IPS-NIHi7 (cell line): Measurements from ENCODE around the gene ZC3H10.
"Not testable (repeated sequence)": the region's sequence is repeated elsewhere in the genome, so short reads cannot be mapped to it uniquely, and the experiment has no call there.

Source experiments
- DNase-seq: peaks from one replicate; pipeline ENCODE4 v3.0.0; 2012; ENCODE audit warnings: mixed read lengths; ENCODE audit errors: extremely low spot score

Gene ZC3H10, protein sequence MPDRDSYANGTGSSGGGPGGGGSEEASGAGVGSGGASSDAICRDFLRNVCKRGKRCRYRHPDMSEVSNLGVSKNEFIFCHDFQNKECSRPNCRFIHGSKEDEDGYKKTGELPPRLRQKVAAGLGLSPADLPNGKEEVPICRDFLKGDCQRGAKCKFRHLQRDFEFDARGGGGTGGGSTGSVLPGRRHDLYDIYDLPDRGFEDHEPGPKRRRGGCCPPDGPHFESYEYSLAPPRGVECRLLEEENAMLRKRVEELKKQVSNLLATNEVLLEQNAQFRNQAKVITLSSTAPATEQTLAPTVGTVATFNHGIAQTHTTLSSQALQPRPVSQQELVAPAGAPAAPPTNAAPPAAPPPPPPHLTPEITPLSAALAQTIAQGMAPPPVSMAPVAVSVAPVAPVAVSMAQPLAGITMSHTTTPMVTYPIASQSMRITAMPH

DNA sequence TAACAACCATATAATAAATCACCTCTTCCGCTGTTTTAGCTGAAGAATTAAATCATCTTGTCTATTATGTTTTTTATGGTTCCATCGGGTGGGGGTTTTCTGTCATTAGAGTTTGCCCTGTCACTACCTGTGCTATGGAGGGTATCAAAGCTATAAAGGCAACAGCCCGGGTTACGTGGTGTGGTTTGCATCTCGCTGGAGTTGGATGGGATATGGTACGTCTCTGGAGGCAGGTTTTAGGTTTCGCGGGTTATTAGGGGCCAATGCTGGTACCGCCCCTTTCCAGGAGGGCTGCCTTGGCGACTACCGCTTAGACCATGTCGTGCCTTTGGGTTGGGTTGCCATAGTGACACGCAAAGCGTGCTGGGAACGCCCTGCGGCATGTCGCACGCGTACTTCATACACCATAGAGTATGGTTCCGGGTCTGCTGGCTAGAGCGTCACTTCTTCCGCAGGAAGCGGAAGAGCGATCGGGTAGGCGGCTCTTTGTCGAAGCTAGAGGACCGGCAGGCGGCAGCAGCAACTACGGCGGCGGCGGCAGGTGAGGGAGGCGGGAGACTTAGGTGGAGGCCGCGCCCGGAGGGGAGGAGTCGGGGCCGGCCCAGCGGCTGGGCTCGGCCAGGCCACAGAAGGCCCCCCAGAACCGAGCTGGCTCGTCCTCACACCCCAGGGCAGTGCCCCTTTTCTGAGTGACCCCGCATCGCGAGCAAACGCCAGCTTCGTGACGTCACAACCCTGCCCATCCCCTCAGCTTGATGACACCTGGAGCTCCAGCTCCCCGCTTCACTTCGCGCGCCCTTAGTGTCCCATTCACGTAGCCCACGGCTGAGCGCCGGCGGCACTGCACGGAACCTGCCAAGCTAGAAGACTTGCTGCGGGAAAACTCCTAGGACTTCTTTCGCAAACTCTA lies at the start of gene ZC3H10:
Gene ZC3H10 (plus strand): TSS at position 489 of the 910 bp plus-strand sequence. CDS start 2,297 bp downstream, outside the sequence.
- DNase-seq: peak; percentile 90

DNA sequence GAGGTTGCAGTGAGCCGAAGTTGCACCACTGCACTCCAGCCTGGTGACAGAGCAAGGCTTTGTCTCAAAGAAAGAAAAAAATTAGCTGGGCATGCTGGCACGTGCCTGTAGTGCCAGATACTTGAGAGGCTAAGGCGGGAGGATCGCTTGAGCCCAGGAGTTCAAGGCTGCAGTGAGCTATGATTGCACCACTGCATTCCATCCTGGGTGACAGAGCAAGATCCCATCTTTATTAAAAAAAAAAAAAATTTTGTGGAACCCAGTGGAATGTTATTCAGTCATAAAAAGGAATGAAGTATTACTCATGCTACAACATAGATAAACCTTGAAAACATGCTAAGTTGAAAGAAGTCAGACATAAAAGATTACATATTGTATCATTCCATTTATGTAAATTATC lies 46.4 kb upstream of the ZC3H10 start:
- no peak for DNase-seq

DNA sequence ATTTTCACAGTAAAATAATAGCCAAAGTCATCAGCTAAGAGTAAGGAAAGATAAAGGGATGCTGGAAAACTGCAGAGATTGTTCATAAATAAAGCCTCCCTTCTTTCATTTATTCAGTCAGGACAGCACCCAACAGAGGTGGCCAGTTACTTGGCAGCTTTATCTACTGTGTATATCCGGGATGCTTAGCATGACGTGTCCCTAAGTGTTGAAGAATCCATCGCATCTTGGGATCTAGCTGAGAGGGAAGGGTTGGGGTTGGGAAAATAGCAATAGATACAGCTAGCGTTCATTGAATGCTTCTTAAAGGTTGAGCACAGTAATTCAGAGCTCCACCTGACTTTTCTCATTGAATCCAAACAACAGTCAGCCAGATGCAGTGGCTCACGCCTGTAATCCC lies 43.7 kb upstream of the ZC3H10 start:
- no peak for DNase-seq

DNA sequence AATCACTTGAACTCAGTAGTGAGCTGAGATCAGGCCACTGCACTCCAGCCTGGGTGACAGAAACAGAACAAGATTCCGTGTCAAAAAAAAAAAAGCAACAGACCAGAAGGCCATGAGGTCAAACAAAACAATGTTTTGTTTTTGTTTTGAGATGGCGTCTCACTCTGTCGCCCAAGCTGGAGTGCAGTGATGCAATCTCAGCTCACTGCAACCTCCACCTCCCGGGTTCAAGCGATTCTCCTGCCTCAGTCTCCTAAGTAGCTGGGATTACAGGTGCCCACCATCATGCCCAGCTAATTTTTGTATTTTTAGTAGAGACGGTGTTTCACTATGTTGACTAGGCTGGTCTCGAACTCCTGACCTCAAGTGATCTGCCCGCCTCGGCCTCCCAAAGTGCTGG lies 40.1 kb upstream of the ZC3H10 start:
- not testable (repeated sequence) for DNase-seq

DNA sequence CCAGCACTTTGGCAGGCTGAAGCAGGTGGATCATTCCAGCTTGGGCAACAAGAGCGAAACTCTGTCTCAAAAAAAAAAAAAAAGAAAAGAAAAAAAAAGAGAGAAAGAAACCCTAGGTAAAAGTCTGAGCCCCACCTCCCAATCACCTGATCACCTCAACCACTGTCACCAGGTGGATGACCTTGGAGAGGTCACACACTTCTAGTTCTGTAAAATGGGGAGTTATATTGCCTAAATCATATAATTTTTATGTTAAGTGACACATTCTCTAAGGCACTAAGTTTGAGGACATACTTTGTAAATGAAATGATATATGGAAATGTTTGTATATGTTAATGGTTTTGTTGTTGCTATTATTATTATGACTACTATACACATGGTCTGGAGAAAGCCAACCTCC lies 39.6 kb upstream of the ZC3H10 start:
- no peak for DNase-seq

DNA sequence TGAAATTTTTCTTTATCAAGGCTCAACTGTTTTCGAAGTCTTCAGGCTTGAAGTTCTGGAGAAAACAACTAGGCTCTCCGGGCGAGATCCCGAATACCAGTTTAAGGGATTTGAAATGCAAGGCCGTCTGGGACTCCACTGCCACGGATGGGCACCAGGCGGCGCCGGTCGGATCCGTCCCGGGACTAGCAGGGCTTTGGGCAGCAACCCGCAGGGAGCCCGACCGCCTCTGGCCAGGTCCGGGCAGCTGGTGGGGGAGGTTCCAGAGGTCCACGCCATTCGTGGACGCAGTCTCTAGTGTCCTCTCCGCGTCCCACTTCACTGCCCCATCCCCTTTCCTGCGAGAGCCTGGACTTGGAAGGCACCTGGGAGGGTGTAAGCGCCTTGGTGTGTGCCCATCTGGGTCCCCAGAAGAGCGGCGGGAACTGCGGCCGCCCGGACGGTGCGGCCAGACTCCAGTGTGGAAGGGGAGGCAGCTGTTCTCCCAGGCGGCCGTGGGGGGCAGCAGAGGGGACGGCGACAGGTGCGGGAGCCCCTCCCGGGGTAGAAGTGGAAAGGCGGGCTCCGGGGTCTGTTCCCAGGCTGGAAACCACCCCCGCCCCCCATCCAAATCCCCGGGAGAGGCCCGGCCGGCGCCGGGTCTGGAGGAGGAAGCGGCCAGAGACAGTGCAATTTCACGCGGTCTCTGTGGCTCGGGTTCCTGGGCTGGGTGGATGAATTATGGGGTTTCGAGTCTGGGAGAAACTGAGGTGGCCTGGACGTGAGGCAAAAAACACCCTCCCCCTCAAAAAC lies 38.9 kb upstream of the ZC3H10 start:
- DNase-seq: peak; percentile 88

DNA sequence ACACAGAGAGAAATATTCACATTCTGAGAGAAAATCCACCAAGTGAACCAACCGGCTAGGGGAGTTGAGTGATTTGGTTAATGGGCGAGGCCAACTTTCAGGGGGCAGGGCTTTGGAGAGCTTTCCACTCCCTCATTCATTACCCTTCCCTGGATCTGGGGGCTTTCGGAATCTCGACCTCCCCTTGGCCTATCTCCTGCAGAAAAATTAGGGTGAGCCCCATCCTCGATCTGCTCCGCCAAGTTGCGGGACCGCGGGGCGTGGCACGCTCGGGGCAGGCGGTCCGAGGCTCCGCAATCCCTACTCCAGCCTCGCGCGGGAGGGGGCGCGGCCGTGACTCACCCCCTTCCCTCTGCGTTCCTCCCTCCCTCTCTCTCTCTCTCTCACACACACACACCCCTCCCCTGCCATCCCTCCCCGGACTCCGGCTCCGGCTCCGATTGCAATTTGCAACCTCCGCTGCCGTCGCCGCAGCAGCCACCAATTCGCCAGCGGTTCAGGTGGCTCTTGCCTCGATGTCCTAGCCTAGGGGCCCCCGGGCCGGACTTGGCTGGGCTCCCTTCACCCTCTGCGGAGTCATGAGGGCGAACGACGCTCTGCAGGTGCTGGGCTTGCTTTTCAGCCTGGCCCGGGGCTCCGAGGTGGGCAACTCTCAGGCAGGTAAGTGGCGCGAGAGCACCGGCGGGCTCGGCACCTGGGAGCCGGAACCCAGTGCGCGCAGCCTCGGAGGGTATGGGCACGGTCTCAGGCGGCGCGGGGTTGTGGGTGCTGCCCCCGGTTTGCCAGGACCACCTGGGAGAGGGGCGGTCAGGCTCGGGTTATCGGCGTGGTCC lies 38.1 kb upstream of the ZC3H10 start, which contains the start of gene ERBB3:
Gene ERBB3 (plus strand): TSS at position 443 of the 833 bp plus-strand sequence. CDS start 136 bp downstream, at position 579.
- DNase-seq: peak; percentile 84

DNA sequence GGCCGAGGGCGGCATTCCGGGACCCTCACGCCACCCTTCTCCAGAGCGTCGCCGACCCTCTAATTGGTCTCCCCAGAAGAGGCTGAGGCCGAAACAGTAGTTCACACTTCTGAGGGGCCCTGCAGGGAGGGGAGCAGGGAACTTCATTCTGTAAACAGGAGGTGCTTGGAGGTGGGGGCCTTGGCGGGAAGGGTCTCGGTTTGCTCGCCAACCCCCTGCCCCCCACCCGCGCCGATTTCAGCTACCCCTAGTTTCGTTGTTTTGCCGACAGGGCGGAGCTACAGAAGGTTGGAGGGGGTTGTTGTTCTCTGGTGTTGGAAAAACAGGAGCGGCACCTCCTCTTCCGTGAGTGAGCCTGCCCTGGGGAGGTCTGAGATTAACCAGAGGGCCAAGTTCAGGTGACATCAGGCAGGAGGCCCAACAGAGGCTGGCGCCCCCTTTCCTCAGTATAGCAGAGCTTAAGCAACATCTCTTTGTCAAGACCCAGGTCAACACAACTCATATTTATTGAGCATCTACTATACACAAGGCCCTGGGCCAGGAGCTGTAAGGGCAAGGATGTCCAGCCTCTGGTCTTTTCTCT lies 37.4 kb upstream of the ZC3H10 start:
- peak; percentile 62 for DNase-seq

DNA sequence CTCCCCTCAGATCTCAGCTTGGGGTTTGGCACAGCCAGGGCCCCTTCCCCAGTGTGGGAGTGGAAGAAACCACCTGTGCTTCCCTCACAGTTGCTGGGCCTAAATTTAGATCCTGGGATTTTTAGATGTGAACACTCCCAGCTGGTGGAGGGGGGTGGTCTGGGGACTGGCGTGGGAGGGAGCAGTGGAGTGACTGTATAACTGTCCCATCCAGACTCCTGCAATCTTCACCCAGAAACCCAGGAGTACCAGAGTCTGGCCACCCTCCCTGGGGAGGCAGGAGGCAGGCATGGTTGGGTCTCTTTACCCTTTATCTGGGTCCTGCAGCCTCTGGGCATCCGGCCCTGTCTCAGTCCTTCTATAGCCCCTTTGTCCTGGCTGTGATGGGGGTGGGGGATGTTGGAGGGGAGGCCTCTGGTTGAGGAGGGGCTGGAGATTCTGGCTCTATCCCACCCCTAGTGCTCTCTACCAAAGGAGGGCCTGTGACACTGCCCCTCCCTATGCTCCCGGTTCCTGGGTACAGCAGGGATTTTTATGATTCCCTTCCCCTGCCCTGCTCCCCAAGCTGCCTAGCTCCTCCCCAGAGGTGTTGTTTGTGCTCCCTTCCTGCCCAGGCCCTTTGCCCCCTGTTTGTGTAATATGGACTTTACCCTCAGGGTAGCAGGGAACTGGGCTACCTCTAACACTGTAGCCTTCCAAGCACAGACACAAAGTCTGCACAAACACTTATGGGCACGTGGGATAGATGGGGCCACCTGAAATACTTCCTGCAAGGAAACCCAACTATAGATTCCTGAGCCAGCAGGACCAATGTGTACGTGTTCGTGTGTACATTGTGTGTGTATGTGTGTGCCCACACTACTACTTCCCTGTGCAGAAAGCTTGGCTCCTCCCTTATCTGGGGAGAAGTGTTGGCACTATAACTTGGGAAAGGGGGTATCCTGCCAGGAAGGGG lies 36.4 kb upstream of the ZC3H10 start:
- no peak for DNase-seq

DNA sequence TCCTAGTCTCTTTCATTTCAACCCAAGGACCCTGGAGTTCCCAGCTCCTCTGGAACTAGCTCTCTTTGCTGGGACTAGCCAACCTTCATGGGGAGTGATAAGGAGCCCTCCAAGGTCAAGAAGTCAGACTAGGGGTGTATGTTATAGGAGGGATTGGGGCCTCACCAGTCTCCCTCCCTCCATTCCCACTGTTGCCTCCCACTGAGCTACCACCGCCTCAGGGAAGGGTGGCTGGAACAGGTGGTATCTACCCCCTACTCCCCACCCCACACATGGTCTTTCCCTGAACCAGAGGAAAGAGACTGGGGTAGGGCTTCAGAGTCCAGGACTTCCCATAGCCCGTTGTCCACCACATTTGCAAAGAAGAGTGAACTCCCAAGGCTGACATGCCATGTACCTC lies 35.7 kb upstream of the ZC3H10 start:
- no peak for DNase-seq

DNA sequence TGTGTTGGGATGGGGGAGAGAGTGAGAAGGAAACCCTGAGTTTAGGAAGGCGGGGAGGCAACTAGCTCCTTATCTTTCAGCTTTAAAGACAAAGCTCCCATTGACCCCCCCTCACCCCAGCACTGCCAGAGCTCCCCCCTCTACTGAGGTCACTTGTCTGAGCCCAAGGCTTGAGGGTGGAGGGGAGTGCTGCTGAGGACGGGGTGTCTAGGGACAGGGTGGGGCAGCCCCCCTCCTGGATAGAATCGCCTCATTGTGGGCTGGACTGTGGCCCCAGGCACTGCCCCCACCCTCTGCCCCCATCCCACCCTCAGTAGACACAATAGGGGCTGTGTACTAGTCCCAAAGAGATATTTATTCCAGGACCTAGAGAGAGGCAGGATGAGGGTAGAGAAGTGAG lies 35.1 kb upstream of the ZC3H10 start:
- DNase-seq: no peak

DNA sequence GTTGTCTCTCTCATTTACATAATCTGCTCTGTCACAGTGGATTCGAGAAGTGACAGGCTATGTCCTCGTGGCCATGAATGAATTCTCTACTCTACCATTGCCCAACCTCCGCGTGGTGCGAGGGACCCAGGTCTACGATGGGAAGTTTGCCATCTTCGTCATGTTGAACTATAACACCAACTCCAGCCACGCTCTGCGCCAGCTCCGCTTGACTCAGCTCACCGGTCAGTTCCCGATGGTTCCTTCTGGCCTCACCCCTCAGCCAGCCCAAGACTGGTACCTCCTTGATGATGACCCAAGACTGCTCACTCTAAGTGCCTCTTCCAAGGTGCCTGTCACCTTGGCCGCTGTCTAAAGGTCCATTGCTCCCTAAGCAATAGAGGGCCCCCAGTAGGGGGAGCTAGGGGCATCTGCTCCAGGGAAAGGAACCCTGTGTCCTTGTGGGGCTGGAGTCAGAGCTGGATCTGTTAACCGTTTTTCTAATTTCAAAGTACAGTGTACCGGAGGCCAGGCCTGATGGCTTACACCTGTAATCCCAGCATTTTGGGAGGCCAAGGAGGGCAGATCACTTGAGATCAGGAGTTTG lies 33.0 kb upstream of the ZC3H10 start:
- peak; percentile 74 for DNase-seq

DNA sequence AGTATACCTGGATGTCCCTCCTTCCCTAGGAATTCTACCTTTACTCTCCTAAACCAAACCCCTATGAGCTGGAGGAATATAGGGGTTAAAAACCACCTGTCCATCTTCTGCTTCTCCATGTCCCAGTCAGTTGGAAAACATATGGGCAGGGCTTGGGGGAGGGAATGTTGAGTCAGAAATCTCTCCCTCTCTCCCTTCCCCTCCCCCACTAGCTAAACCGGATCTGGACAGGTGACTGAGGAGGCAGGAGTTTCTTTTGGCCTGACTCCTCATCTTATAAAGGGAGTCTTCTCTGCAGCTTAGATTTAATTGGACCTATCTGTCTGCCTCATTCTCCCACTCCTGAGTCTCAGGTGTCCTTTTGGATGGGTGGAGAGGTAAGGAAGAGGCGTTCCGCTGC lies 32.0 kb upstream of the ZC3H10 start:
- no peak for DNase-seq

DNA sequence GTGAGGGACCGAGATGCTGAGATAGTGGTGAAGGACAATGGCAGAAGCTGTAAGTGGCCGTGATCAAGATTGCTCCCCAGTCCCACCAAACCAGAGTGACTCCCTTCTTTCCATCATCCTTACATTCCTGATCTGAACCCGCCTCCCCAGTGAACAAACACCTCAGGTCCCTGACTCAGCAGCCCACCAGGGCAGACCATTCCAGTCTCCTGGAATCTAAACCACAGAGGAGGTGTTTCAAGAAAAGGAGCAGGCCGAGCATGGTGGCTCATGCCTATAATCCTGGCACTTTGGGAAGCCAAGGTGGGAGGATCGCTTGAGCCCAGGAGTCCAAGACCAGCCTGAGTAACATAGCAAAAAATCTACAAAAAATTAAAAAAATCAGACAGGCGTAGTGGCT lies 31.5 kb upstream of the ZC3H10 start:
- DNase-seq: no peak

DNA sequence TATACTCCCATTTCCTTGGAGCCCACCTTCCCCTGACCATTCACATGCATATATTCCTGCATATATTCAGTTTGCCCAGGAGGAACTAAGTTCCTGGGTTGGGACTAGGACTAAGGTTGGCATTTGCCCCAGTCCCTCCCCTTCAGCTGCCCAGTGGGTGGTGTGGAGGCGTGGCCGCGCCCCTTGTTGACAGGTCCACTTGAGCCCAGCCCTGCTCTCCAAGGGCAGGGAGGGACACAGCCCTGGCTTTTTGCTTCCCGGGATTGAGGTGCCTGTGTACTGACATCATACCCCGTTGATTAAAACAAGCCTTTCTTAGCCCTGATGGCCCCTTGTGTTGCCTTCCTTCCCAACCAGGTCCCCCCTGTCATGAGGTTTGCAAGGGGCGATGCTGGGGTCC lies 30.8 kb upstream of the ZC3H10 start:
- DNase-seq: no peak

DNA sequence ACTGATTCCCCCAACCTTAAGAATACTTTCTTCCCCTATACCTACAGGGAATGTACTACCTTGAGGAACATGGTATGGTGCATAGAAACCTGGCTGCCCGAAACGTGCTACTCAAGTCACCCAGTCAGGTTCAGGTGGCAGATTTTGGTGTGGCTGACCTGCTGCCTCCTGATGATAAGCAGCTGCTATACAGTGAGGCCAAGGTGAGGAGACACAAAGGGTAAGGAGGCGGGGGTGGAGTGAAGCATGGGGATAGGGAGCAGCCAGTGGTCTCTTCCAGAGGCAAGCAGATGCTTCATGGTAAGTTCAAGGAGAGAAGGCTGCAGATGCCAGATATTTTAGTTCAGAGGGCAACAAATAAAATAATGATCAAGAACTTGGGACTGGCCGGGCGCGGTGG lies 20.3 kb upstream of the ZC3H10 start:
- DNase-seq: no peak

DNA sequence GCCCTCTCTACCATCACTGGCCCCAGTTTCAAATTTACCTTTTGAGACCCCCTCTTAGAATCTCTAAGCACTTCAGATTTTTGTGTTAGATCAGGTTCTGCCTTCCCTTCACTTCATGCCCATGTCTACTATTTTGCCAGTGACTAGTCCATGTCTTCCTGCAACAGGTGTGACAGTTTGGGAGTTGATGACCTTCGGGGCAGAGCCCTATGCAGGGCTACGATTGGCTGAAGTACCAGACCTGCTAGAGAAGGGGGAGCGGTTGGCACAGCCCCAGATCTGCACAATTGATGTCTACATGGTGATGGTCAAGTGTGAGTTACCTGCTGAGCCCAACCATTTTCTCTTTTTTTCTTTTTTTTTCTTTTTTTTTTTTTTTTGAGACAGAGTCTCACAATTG lies 19.5 kb upstream of the ZC3H10 start:
- no peak for DNase-seq

DNA sequence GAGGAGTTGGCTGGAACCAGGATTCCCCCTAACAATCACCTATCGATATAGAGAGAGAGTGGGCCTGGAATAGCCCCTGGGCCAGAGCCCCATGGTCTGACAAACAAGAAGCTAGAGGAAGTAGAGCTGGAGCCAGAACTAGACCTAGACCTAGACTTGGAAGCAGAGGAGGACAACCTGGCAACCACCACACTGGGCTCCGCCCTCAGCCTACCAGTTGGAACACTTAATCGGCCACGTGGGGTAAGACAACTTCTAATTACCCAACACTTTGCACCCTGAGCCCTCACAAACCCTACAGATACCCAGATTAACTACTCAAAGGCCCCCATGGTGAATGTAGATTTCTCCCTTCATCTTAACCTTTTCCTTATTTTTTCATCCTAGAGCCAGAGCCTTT lies 18.3 kb upstream of the ZC3H10 start:
- DNase-seq: no peak

DNA sequence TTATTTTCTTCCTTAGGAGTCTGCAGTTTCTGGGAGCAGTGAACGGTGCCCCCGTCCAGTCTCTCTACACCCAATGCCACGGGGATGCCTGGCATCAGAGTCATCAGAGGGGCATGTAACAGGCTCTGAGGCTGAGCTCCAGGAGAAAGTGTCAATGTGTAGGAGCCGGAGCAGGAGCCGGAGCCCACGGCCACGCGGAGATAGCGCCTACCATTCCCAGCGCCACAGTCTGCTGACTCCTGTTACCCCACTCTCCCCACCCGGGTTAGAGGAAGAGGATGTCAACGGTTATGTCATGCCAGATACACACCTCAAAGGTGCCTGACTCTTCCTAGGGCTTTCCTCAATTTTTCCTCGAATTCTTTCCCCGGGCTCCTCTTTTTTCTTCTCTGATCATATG lies 17.0 kb upstream of the ZC3H10 start:
- no peak for DNase-seq
